Karpas-422 (cell line): ENCODE data around the gene ARID3A. TPM values are rescaled to one million over a fixed set of nuclear protein-coding genes. Genes with fewer than 3 reads are reported as not detected.

ENCODE experiments used
- DNase-seq: peaks from one replicate; pipeline ENCODE4 v3.0.0-alpha.2; 2015
- H2AFZ ChIP-seq: fragments of 200-600 bp; sonication (generic); 2 replicates; pipeline ENCODE4 v1.6.1; 2014; ENCODE audit warnings: antibody characterized with exemption, low read length, mixed read lengths
- H3K27ac ChIP-seq: fragments of 200-600 bp; sonication (generic); 2 replicates; pipeline ENCODE4 v1.5.1; 2014; ENCODE audit warnings: mild to moderate bottlenecking, low read length, moderate library complexity
- H3K27me3 ChIP-seq: fragments of 200-600 bp; sonication (generic); 2 replicates; pipeline ENCODE4 v1.6.1; 2014; ENCODE audit warnings: low read length, mixed read lengths
- H3K36me3 ChIP-seq: fragments of 200-600 bp; sonication (generic); 2 replicates; pipeline ENCODE4 v1.6.1; 2014; ENCODE audit warnings: low read length, mixed read lengths; ENCODE audit not compliant: insufficient read depth
- H3K4me1 ChIP-seq: fragments of 200-600 bp; sonication (generic); 2 replicates; pipeline ENCODE4 v1.6.1; 2014; ENCODE audit warnings: mild to moderate bottlenecking, low read length, mixed read lengths
- H3K4me2 ChIP-seq: fragments of 200-600 bp; sonication (generic); 2 replicates; pipeline ENCODE4 v1.6.1; 2014; ENCODE audit warnings: low read length, low read depth, mild to moderate bottlenecking; ENCODE audit not compliant: poor library complexity, severe bottlenecking
- H3K4me3 ChIP-seq: fragments of 200-600 bp; sonication (generic); 2 replicates; pipeline ENCODE4 v1.5.1; 2014; ENCODE audit warnings: mild to moderate bottlenecking, antibody characterized with exemption, low read length, mixed read lengths
- H3K79me2 ChIP-seq: fragments of 200-600 bp; sonication (generic); 2 replicates; pipeline ENCODE4 v1.6.1; 2014; ENCODE audit warnings: mild to moderate bottlenecking, low read length, mixed read lengths
- H3K9ac ChIP-seq: fragments of 200-600 bp; sonication (generic); 2 replicates; pipeline ENCODE4 v1.6.0; 2014; ENCODE audit warnings: low read length
- H3K9me2 ChIP-seq: fragments of 200-600 bp; sonication (generic), shearing (Covaris generic); replicated peaks from 2 replicates; pipeline ENCODE4 v1.6.0; 2014; ENCODE audit warnings: mild to moderate bottlenecking, low read length, moderate library complexity; ENCODE audit not compliant: insufficient read depth
- H3K9me3 ChIP-seq: fragments of 300-700, 200-600 bp; sonication (generic); 2 replicates; pipeline ENCODE4 v1.6.1; 2014; ENCODE audit warnings: low read length, mixed read lengths
- H4K20me1 ChIP-seq: fragments of 200-600 bp; sonication (generic); 2 replicates; pipeline ENCODE4 v1.6.1; 2014; ENCODE audit warnings: mild to moderate bottlenecking, antibody characterized with exemption, low read length, low read depth; ENCODE audit not compliant: insufficient read depth
- total RNA-seq: library from RNA; depleted of rRNA; stranded (reverse); fragments of >200 nt; shearing (Covaris generic); gene quantifications from 2 replicates; pipeline ENCODE4 v1.2.3, GENCODE V29; 2014; ENCODE audit warnings: low replicate concordance

The ARID3A gene
- total RNA-seq, 1 experiment from 2014 or later: 2.0 TPM

DNA sequence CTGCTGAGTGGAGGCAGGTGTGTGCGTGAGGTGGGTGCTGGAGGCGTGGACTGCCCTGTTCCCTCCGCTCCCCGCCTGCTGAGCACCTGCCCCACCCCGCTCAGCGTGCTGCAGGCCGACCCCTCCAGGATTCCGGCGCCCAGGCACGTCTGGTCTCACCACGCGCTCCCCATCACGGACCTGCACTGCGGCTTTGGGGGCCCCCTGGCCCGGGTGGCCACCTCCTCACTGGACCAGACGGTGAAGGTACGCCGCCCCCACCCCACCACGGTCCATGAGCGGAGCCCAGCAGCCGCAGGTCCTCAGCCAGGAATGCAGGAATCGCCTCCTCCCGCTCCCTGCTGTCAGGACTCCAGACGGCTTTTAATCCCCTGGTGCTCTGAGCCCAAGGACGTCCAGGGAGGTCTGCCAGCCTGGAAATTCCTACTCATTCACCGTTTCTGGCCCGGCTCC lies 64.3 kb downstream of the ARID3A start:
- peaks cover 15% of the 10 kb centered on the region; the same call in 1 of the 2 replicates for H3K36me3 ChIP-seq
- H3K27ac ChIP-seq: no peak overlapping the region
- H3K4me1 ChIP-seq: peaks cover 5% of the 10 kb centered on the region
- no peak overlapping the region for H3K4me3 ChIP-seq
- no peaks in the 10 kb centered on the region for H3K27me3 ChIP-seq
- H2AFZ ChIP-seq: no peak overlapping the region
- 0 out of 2 replicates have a peak, but pooled peaks cover 6% of the 10 kb centered on the region for H3K79me2 ChIP-seq
- no peak overlapping the region for H3K4me2 ChIP-seq
- H3K9ac ChIP-seq: no peak overlapping the region
- no peak for DNase-seq
- H3K9me2 ChIP-seq: no peaks in the 10 kb centered on the region
- no peaks in the 10 kb centered on the region; the same call in 1 of the 2 replicates for H3K9me3 ChIP-seq
- peaks cover 17% of the 10 kb centered on the region; the same call in 1 of the 2 replicates for H4K20me1 ChIP-seq

- Histone ChIP-seq H4K20me1 (peaks cover 17% of the 10 kb centered on the region; the same call in 1 of the 2 replicates), H3K9ac (no peak overlapping the region), H3K36me3 (peaks cover 15% of the 10 kb centered on the region; the same call in 1 of the 2 replicates), H3K4me3 (no peak overlapping the region), H3K79me2 (no peaks in the 10 kb centered on the region), H3K9me2 (no peaks in the 10 kb centered on the region), H2AFZ (no peak overlapping the region), H3K9me3 (no peaks in the 10 kb centered on the region; the same call in 1 of the 2 replicates), H3K27ac (no peak overlapping the region), H3K4me2 (no peak overlapping the region), H3K27me3 (no peaks in the 10 kb centered on the region), H3K4me1 (no peaks in the 10 kb centered on the region)
- no peak for DNase-seq
These were observed 64.9 kb downstream of the ARID3A start for GRCh38 chr19:990746-991145.

DNA sequence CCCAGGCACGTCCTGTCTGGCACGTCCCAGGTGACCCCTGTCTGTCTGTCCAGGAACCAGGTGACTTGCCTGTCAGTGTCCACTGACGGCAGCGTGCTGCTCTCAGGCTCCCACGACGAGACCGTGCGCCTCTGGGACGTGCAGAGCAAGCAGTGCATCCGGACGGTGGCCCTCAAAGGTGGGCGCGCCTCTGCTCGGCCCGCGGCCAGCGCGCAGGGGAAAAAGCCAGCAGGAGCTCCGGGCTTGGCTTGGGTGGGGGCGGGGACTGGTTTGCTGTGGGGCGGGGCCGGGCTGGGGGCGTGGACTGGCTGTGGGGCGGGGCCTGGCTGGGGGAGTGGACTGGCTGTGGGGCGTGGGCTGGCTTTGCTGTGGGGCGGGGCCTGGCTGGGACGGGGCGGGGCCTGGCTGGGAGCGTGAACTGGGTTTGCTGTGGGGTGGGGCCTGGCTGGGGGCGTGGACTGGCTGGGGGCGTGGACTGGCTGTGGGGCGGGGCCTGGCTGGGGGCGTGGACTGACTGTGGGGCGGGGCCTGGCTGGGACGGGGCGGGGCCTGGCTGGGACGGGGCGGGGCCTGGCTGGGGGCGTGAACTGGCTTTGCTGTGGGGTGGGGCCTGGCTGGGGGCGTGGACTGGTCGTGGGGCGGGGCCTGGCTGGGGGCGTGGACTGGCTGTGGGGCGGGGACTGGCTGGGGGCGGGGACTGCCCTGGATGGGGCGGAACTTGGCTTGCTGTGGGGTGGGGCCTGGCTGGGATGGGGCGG lies 65.5 kb downstream of the ARID3A start:
- no peak overlapping the region for H2AFZ ChIP-seq
- peak; percentile 80 for DNase-seq
- no peak overlapping the region for H3K27ac ChIP-seq
- no peak overlapping the region for H3K4me3 ChIP-seq
- H3K9me3 ChIP-seq: no peaks in the 10 kb centered on the region; the same call in 1 of the 2 replicates
- H3K4me1 ChIP-seq: no peaks in the 10 kb centered on the region
- H3K27me3 ChIP-seq: no peaks in the 10 kb centered on the region
- no peak overlapping the region for H3K9ac ChIP-seq
- peaks cover 17% of the 10 kb centered on the region; the same call in 1 of the 2 replicates for H4K20me1 ChIP-seq
- no peak overlapping the region for H3K4me2 ChIP-seq
- peaks cover 15% of the 10 kb centered on the region; the same call in 1 of the 2 replicates for H3K36me3 ChIP-seq
- H3K9me2 ChIP-seq: no peaks in the 10 kb centered on the region
- no peaks in the 10 kb centered on the region for H3K79me2 ChIP-seq

DNA sequence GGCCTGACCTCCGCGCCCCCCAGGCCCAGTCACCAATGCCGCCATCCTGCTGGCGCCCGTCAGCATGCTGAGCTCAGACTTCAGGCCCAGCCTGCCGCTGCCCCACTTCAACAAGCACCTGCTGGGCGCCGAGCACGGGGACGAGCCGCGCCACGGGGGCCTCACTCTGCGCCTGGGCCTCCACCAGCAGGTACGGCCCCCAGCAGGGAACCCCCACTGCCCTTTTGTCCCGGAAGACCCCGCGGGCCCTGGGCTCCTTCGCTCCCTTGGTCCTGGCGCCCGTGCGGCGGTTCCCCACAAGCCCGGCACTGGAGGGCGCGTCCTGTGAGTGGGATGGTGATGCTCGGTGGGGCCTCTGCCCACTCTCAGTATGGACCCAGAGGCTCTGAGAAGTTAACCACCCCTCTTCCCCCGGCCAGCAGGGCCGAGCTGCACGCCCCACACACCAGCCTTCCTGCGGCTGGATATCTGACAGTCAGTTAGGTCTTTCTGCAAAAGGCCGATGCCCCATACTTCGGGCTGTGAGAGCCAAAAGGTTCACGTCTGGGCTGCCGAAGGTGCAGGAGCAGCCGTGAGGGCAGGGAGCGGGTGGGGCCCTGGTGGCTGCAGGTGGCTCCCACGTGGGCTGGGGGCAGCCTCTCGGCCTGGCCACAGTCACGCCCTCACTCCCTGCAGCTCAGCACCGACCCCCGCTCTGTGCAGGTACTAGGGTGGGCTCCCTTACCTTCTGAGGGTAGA lies 66.3 kb downstream of the ARID3A start:
- Histone ChIP-seq H3K79me2 (no peaks in the 10 kb centered on the region), H2AFZ (no peak overlapping the region), H3K4me2 (no peak overlapping the region), H3K27me3 (no peaks in the 10 kb centered on the region), H3K4me1 (no peaks in the 10 kb centered on the region), H3K9me2 (no peaks in the 10 kb centered on the region), H3K36me3 (peaks cover 15% of the 10 kb centered on the region; the same call in 1 of the 2 replicates), H3K9ac (no peak overlapping the region), H3K27ac (no peak overlapping the region), H3K9me3 (no peaks in the 10 kb centered on the region; the same call in 1 of the 2 replicates), H3K4me3 (no peak overlapping the region), H4K20me1 (peaks cover 17% of the 10 kb centered on the region; the same call in 1 of the 2 replicates)
- no peak for DNase-seq

DNA sequence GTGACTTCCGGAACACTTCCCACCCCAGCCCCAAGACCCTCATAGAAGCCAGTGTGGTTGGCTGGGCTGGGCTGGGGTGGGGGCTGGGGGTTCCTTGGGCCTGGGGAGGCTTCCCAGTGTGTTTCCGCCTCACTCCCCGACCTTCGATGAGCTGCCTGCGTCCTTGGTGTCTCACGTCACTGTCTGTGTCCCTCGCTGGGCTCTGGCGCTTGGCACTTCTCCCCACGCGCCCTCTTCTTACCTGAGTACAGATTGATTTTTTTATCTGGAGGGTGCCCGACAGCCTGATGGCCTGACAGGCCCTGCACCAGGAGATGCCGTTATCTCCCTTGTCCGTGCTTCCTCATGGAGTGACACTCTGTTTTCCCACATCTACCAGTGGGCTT lies 66.8 kb downstream of the ARID3A start:
- H3K4me2 ChIP-seq: no peak overlapping the region
- peaks cover 15% of the 10 kb centered on the region; the same call in 1 of the 2 replicates for H3K36me3 ChIP-seq
- H3K9ac ChIP-seq: no peak overlapping the region

DNA sequence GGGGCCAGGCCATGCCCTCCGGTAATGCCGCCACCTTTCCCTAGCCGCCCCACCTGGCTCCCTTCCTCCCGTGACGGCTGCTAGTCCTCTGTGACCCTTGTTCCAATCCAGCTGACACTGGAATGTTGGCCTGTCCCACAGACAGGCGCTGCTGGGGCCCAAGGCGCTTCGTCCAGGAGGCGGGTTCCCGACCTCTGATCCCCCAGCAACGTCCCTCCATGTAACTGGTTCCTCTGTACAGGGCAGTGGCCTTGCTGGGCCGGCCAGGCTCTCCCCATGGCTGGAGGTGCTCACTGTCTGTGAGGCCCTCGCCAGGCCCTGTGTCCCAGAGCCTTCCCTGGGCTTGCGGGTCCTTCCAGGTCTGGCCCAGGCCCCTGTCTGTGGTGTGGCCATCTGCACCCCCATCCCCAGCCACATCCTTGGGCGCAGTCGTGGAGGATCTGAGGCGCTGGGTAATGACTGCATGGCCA lies 67.6 kb downstream of the ARID3A start:
- H3K27ac ChIP-seq: no peak overlapping the region
- H3K79me2 ChIP-seq: no peaks in the 10 kb centered on the region
- no peak overlapping the region for H3K9ac ChIP-seq
- no peaks in the 10 kb centered on the region for H3K9me2 ChIP-seq
- H3K36me3 ChIP-seq: peaks cover 15% of the 10 kb centered on the region; the same call in 1 of the 2 replicates
- H4K20me1 ChIP-seq: peaks cover 17% of the 10 kb centered on the region; the same call in 1 of the 2 replicates
- no peak overlapping the region for H2AFZ ChIP-seq
- no peak overlapping the region for H3K4me3 ChIP-seq
- no peak for DNase-seq
- no peaks in the 10 kb centered on the region; the same call in 1 of the 2 replicates for H3K9me3 ChIP-seq
- no peaks in the 10 kb centered on the region for H3K4me1 ChIP-seq
- no peaks in the 10 kb centered on the region for H3K27me3 ChIP-seq
- no peak overlapping the region for H3K4me2 ChIP-seq

More for the DNA sequence above, 66.8 kb downstream of the ARID3A start:
- Histone ChIP-seq H3K9me3 (no peaks in the 10 kb centered on the region; the same call in 1 of the 2 replicates), H3K4me1 (no peaks in the 10 kb centered on the region), H3K79me2 (no peaks in the 10 kb centered on the region), H2AFZ (no peak overlapping the region), H3K4me3 (no peak overlapping the region), H3K27me3 (no peaks in the 10 kb centered on the region), H3K27ac (no peak overlapping the region), H4K20me1 (peaks cover 17% of the 10 kb centered on the region; the same call in 1 of the 2 replicates), H3K9me2 (no peaks in the 10 kb centered on the region)
- DNase-seq: no peak

DNA sequence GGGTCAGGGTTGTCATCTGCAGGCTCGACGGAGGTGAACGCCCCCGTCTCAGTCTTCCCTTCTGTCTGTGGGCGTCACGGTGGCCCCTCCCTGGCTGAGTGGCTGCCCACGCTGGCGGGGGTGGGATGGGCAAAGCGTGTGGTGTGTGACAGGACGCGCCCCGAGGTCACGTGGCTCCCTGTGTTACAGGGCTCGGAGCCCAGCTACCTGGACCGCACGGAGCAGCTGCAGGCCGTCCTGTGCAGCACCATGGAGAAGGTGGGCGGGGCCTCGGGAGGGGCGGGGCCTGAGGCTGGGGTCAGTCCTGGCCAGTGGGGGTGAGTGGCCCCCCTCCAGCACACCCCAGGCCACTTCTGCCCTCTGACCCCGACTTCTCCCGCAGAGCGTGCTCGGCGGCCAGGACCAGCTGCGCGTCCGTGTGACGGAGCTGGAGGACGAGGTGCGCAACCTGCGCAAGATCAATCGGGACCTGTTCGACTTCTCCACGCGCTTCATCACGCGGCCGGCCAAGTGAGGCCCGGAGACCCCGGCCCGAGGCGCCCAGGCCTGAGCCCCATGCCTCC lies 68.1 kb downstream of the ARID3A start:
- H3K27me3 ChIP-seq: no peaks in the 10 kb centered on the region
- no peak overlapping the region for H3K27ac ChIP-seq
- H4K20me1 ChIP-seq: peaks cover 19% of the 10 kb centered on the region; the same call in 1 of the 2 replicates
- H3K9me2 ChIP-seq: no peaks in the 10 kb centered on the region
- no peak overlapping the region for H3K9ac ChIP-seq
- no peak overlapping the region for H2AFZ ChIP-seq
- no peaks in the 10 kb centered on the region; the same call in 1 of the 2 replicates for H3K9me3 ChIP-seq
- no peak overlapping the region for H3K4me2 ChIP-seq
- H3K4me3 ChIP-seq: no peak overlapping the region
- no peak for DNase-seq
- H3K36me3 ChIP-seq: 0 out of 2 replicates have a peak, but pooled peaks cover 15% of the 10 kb centered on the region
- no peaks in the 10 kb centered on the region for H3K79me2 ChIP-seq
- H3K4me1 ChIP-seq: no peaks in the 10 kb centered on the region
